NK-92 (cell line): ENCODE measurements around the gene F2RL1.
"Not testable (repeated sequence)": the region's sequence is repeated elsewhere in the genome, so short reads cannot be mapped to it uniquely, and the experiment has no call there.

Experiments
- DNase-seq: peaks from one replicate; lab custom pipeline; 2025; ENCODE audit not compliant: unreplicated experiment; lab: John Stamatoyannopoulos, UW

The F2RL1 gene, protein sequence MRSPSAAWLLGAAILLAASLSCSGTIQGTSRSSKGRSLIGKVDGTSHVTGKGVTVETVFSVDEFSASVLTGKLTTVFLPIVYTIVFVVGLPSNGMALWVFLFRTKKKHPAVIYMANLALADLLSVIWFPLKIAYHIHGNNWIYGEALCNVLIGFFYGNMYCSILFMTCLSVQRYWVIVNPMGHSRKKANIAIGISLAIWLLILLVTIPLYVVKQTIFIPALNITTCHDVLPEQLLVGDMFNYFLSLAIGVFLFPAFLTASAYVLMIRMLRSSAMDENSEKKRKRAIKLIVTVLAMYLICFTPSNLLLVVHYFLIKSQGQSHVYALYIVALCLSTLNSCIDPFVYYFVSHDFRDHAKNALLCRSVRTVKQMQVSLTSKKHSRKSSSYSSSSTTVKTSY

DNA sequence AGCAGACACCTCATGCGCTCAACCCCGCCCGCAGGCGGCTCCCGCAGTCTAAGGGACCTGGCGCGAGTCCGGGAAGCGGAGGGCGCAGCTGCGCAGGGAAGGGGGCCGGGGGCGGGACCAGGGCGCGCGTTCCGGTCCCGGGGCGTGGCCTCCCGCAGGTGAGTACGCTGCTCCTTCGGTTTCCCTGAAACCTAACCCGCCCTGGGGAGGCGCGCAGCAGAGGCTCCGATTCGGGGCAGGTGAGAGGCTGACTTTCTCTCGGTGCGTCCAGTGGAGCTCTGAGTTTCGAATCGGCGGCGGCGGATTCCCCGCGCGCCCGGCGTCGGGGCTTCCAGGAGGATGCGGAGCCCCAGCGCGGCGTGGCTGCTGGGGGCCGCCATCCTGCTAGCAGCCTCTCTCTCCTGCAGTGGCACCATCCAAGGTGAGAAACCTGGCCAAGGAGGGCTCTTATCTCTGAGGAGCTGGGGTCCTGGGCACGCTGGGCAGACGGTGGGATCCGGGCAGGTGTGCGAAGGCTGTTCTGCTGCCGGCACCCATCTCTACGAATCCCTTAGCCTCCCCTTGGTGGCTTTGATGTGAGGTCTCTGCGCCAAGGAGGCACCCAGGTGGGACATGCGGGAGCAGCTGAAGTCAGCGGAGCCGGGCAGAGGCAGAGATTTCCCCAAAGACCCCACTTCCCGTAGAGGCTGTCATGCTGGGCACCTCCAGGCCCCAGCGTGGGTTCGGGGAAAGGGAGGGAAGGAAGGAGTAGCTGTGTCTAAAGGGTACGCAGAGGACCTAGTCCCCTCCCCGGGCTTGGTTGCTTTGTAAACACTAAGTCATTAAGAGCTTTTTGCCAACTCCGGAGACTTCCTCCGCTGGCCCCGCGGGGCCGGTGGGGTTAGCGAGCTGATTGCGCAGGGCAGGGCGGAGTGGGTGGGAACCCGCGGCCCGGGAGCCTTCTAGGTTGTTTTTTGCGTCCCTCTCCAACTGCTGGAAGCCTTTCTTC, at the start of gene F2RL1:
Gene F2RL1 (plus strand): TSS at position 187 of the 988 bp plus-strand sequence. CDS start 153 bp downstream, at position 340.
- no peak for DNase-seq

DNA sequence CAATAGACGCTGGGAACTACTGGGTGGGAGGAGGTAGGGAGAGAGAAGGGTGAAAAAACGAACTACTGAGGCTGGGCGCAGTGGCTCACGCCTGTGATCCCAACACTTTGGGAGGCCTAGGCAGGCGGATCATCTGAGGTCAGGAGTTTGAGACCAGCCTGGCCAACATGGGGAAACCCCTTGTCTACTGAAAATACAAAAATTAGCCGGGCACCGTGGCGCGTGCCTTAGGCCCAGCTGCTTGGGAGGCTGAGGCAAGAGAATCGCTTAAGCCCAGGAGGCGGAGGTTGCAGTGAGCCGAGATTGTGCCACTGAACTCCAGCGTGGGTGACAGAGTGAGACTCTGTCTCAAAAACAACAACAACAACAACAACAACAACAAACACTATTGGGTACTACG, 47.8 kb upstream of the F2RL1 start:
- DNase-seq: not testable (repeated sequence)

DNA sequence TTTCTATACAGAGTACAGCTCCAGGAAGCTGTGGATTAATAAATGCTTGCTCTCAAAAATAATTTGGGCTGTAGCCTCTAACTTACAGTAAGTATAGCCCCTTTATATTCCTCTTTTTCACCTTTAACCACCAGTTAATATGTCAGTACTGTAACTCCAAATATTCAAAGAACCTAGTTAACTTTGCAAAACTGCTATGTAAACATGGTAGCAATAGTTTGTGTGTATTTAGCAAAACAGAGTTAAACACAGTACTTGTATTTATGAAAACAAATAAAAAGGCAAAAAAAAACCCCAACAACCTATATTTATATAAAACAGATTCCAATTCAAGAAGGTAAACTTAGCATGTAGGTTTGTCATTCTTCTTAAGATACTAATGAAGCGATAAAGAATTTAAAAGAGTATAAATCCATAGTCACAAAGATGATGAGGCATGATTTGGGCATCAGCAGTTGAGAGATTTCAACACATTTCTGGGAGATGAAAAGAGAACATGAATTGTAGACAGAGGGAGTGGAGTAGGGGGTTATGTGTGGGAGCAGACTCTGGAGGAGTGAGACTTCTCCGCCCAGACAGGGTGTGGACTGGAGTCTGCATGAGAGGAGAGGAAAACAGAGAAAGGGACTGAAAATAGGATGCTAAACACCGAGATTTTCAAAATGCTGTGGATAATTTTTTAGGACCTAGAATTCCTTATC, 47.0 kb upstream of the F2RL1 start:
- no peak for DNase-seq

DNA sequence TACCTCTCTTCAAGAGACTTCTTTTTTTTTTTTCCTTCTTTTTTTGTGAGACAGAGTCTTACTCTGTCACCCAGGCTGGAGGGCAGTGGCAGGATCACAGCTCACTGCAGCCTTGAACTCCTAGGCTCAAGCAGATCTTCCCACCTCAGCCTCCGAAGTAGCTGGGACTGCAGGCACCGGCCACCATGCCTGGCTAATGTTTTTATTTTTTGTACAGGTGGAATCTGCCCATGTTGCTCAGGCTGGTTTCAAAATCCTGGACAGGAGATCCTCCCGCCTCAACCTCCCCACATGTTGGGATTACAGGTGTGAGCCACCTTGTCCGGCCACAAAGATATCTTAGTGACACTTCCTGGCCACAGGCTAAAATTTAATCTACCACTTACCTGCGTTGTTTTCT, 42.9 kb upstream of the F2RL1 start:
- DNase-seq: no peak

DNA sequence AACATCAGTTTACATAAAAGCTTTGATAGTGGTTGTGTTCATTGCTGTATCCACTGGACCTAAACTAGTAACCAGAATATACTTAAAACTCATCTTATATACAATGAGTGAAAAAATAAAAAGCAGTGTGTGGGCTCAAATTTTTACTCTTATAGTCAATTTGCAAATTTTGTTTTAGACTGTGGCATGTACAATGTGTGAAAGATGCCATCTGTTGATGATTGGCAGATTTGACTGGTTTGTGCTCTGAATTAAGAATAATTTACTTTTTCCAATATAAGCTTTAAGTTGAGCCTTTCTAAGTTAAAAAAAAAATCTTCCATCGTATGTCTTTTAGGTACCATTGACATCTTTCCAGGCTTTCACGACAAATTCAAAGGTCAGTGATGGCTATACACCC, 42.4 kb upstream of the F2RL1 start:
- DNase-seq: no peak

DNA sequence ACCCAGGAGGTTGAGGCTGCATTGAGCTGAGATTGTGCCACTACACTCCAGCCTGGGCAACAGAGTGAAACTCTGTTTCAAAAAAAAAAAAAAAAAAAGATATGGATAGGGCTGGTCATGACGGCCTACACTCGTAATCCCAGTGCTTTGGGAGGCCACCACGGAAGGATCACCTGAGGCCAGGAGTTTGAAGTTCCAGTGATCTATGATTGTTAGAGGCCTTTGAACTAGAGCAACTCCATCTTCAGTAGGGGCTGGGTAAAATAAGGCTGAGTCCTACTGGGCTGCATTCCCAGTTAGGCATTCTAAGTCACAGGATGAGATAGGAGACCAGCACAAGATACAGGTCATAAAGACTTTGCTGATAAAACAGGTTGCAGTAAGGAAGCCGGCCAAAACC, 38.2 kb upstream of the F2RL1 start:
- not testable (repeated sequence) for DNase-seq

DNA sequence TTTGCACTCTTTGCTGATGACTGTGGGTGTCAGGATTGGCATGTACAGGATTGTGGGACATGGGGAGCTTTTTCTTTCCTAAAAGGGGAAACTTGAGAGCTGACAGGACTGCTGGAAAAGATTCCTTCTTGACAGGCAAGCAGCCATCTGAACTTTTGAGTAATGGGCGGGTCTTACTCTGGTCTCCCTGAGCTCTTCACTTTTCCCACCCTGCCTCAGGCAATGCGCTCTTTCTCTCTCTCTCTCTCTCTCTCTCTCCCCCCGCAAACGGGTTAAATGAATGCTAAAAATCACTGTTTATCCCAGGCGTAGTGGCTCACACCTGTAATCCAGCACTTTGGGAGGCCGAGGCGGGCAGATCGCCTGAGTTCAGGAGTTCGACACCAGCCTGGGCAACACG, 37.1 kb upstream of the F2RL1 start:
- DNase-seq: no peak

DNA sequence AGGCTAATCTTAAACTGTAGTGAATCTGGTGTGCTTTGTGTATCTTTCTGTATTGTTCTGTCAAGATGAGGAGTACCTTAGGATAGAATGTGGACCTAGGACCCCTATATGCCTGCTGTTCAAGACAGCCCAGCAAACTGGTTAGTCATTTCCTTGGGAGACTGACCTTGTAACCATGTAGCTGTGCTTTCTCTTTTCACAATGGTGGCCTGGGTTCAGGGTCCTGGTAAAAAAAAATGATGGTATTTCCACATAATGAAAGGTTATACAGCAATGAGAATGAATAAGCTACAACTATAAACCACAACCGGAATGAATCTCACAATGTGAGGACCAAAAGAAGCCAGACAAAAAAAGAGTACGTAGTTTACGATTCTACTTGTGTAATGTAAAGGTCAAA, 36.4 kb upstream of the F2RL1 start:
- DNase-seq: no peak

DNA sequence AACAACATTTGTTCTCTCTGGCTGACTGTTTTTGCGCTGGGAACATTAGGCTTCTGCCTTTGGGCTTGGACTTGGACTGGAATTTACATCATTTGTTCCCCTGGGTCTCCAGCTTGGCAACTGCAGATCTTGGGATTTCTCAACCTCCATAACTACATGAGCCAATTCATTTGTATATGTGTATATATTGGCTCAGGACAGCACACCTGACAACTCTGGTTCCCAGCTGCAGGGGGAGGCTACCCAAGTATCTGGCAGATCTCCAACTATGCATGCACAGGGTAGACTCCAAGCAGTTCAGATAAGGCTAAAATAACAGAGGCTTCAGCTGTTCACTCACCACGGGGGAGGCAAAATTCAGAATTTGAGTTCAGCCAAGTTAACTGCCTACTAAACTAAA, 31.6 kb upstream of the F2RL1 start:
- no peak for DNase-seq

DNA sequence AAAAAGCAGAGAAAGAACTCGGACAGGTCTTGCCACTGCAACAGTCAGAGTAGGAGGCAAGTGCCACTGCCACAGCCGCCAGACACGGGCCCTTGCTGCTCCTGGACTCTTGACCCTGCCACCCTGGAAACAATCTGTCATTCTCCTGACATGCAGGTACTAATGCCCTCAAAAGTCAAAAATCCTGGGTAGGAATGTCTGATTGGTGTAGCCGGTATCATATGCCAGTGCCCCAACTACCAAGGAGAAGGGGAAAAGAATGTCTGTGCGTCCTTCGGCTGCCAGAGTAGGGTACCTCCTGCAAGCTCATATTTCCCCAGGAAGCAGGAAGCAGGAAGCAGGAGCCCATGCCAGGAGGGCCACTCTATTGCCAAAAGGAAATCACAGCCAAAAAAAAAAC, 30.5 kb upstream of the F2RL1 start:
- no peak for DNase-seq

DNA sequence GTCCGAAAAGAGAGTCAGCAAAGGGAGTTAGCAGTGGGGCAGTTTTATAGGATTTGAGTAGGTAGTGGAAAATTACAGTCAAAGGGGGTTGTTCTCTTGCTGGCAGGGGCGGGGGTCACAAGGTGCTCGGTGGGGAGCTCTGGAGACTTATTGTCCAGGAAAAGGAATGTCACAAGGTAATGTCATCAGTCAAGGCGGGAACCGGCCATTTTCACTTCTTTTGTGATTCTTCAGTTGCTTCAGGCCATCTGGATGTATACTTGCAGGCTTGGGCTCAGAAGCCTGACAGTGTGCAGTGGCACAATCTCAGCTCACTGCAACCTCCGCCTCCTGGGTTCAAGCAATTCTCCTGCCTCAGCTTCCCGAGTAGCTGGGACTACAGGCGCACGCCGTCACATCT, 29.6 kb upstream of the F2RL1 start:
- not testable (repeated sequence) for DNase-seq

DNA sequence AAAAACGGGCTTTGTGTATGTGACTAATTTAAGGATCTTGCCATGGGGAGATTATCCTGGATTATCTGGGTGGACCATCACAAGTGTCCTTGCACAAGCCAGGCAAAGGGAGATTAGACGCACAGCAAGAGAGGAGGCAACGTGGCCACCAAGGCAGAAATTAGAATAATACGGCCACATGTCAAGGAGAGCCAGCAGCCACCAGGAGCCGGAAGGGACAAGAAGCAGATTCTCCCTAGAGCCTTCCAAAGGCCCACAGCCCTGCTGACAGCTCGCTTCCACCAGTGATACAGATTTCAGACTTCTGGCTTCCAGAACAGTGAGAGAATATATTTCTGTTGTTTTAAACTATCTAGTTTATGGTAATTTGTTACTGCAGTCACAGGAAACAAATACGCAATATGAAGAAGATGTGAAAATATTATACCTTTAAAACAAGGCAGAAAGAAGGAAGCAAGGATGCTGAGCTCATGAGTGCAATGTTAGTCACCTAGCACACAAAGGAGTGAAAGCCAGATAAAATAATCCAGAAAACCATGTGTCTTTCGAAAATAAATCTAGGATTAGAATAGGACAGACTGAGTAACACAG, 28.7 kb upstream of the F2RL1 start:
- no peak for DNase-seq

DNA sequence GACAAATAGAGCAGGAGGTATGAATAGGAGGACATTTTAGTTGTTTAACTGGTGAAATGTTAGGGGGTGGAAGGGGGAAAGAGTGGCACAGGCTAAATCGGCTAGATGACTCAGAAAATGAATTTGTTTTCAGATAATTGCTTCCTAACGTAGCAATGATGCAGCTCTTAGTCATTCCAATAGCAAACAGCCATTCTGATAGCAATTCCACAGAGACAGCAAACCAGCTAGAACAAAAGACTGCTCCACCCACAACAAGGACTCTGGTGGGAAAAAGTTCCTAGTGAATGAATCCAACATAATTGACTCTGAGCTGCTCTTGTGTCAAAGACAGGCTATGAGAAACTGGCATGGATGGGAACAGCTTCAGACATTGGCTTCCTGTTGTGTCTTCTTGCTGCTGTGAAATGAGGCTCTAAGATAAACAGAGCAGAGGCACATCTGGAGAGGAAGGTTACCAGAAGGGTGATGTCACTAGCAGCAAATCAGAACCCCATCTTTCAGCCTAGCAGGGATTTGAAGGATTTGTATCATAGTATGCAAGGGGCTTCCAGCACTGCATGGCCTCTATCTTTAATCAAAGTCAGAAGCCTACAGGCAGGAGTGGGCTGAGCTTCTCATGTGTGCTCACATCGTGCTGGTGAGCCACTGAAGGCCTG, 28.1 kb upstream of the F2RL1 start:
- no peak for DNase-seq

DNA sequence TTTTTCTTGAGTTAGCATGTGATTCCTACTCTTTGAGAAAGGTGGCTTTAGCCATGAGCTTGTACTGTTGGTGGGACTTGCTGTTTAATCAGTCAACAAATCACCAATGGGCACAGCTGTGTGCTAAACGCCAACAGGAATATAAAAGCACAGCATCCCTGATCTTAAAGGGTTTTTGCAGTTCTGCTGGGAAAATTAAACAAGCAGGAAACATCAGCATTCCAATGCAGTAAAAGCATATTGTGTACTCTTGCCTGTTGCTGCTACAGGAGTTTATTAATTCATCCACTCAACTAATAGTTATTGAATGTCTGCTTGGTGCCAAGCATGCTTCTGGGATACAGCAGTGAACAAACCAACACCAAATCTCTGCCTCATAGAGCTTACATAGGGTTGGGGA, 27.4 kb upstream of the F2RL1 start:
- no peak for DNase-seq

DNA sequence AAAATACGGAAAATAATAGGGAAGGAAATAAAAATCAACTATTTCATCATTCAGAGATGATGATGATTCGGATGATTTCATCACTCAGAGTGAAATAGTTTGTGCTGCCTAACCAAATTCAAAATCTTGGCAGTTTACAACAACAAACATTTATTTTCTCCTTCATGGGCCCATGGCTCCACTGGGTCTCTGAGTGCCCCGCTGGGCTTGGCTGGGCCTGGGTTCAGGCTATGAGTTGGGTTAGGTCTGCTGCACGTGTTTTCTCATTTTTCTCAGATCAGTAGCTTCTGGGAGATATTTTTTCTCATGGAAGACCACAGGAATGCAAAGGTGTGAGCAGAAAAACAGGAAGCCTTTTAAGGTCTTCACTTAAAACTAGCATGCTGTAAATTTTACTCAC, 24.0 kb upstream of the F2RL1 start:
- no peak for DNase-seq

DNA sequence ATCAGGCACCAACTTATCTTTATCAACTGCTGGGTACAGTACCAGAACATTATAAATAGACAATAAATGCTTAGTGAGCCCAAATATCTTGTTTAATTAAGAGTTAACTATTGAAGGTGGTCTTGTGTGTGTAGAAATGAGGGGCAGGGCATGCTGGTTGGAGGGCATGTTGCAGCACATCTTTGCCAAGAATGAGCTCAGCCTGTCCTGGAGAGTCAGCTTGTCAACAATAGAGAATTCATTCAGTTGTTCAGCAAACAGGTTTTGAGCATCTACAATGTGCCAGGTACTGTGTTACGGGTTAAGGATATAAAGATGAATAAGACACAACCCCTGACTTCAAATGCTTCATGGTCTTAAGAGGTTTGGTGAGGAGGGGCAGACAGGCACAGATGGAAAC, 19.2 kb upstream of the F2RL1 start:
- no peak for DNase-seq

DNA sequence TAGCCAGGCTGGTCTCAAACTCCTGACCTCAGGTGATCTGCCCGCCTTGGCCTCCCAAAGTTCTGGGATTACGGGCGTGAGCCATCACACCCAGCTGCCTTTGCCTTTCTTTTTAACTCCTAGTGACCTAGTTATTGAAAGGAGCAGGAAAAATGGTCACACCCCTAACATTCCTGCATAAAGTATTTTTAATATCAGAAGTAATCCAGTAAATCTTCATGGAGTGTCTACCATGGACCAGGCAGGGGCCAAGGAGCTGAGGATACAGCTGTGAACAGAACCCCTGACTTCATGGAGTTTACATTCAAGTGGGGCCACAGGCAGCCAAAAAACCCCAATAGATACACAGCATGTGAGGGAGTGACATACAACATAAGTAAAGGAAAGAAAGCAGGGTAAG, 18.3 kb upstream of the F2RL1 start:
- DNase-seq: no peak

DNA sequence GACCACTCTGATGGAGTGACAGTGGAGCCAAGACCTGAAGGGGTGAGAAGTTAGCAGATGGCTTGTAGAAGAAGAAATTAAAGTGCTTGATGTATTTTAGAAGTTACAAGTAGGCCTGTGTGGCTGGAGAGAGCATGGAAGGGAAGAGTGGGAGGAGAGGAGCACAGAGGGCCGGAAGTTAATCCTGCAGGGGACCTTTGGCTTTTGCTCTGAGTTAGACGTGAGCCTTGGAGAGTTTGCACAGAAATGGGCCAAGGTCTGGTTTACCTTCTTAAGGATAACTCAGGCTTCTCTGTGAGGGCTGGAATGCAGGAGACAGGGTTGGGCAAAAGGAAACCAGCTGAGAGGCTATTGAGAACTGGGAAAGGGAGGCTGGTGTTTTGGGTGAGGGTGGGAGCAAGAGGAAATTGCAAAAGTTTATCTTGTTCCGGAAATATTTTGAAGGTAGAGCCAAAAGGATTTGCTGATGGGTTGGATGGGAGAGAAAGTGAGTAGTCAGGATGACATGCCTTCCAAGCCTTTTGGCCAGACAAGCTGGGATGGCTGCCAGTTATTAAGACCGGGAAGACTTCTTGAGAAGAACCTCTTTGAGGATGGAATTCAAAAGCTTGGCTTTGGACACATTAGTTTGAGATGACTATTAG, 17.5 kb upstream of the F2RL1 start:
- DNase-seq: no peak

DNA sequence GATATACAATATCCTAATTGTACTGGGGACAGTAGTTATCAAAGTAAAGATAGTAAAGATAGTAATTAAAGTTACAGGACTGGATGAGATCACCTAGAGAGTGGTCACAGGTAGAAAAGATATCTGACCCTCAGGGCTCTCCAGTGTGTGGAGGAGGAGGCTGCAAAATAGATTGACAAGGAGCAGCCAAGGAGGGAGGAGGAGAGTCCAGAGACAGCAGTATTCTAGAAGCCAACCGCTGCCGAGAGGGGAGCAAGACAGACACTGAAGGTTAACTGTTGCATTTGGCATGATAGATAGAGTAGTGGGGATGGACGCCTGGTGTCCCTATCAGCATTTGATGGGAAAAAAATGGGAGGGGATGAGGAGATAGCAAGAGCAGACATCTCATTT, 17.0 kb upstream of the F2RL1 start:
- no peak for DNase-seq

DNA sequence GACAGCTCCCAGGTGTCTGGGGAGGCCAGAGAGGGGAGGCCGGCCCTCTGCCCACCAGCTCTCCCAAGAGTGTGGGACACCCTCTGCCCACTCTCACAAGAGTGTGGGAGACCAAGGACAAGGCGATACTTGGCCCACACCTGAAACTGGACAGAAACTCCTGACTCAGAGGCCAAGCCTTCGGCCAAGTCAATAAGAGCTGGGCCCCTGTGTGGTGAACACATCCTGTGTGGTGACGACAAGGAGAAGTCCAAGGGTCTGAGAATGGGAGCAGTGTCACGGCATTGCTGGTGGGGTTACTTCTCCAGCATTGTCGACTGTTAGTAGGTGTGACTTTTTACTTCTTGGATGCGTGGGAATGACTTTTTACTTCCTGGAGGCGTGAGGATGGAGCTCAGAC, 14.6 kb upstream of the F2RL1 start:
- no peak for DNase-seq
